HuH-7.5 (cell line): Measurements from ENCODE around the gene AMD1.

Source experiments
- DNase-seq: peaks from one replicate; pipeline ENCODE4 v3.0.0; 2011; ENCODE audit warnings: low spot score

Gene AMD1

DNA sequence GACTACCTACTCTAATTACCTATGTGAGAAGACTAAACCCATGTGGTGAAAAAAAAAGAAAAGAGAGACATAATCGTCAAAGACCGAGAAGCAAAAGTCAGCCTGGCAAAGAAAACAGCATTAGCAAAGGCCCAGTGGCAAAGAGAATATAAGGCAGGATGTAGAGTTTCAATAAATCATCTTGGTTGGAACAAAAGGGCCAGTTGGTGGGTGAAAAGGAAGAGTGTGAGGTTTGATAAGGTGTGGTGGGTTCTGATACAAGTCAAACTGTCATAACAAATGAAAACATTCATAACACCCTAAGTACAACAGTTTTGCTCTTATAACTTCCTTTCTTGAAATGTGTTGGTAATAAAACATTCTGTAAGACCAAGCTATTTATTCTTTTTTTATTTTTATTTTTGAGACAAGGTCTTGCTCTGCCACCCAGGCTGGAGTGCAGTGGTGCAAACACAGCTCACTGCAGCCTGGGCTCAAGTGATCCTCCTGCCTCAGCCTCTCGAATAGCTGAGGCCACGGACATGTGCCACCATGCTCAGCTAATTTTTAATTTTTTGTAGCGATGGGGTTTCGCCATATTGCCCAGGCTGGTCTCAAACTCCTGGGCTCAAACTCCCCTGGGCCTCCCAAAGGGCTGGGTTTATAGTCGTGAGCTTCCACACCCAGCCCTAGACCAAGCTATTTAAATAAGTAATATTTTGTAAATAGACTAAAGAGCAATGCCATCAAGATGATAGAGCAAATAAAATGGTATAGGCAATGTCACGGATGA, 65.0 kb downstream of the AMD1 start:
- no peak for DNase-seq

DNA sequence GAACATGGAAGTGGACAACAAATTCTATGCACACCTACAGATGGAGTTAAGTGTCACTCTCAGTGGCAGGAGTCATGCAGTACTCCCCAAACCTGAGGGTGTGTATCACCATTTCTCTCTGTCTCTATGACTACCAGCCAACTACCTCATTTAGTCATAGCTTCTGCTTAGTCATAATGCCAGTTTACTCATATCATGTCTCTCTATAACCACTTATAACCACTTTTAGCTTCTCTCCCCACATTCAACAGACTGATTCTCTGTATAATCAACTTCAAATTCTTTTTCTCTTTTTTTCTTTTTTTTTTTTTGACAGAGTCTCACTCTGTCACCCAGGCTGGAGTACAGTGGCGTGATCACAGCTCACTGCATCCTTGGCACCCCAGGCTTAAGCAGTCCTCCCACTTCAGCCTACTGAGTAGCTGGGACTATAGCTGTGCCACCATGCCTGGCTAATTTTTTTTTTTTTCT, 70.1 kb downstream of the AMD1 start:
- no peak for DNase-seq
